ENCODE measurements around the gene RUNX2.
A peak's percentile ranks its signal among the peaks of the same experiment; 100 is the strongest.

- TF ChIP-seq BHLHE40 (IDR thresholded peaks at IDR 0.05; ENCODE audit: borderline replicate concordance in 1 of 2, low read depth in 2 of 2, low read length in 1 of 2) (peak; percentile 38 to 50; a peak in 1 of 4 replicates), SREBF1 (IDR thresholded peaks at IDR 0.05; ENCODE audit: low read length) (no peak), EZH2 (IDR thresholded peaks at IDR 0.05; ENCODE audit: borderline replicate concordance, control insufficient read depth, low read depth, low read length) (no peak), HDAC2 (IDR thresholded peaks at IDR 0.05) (no peak), MAX (IDR thresholded peaks at IDR 0.05; ENCODE audit: low read depth, low read length) (peak; percentile 67), ATF3 (IDR thresholded peaks at IDR 0.05; ENCODE audit: borderline replicate concordance, extremely low read depth, low read depth, low read length) (no peak), KDM1A (IDR thresholded peaks at IDR 0.05; ENCODE audit: borderline replicate concordance) (no peak), WRNIP1 (IDR thresholded peaks at IDR 0.05; ENCODE audit: borderline replicate concordance, low read depth, low read length) (0 out of 2 replicates have a peak, but pooled peaks have one; percentile 55), EP300 (IDR thresholded peaks at IDR 0.05; ENCODE audit: borderline replicate concordance in 1 of 2, control insufficient read depth in 1 of 2, low read depth in 2 of 2, low read length in 2 of 2) (0 out of 4 replicates have a peak, but pooled peaks of 1 of the 2 experiments have one; percentile 7)
- TF ChIP-seq, protein P1, sequence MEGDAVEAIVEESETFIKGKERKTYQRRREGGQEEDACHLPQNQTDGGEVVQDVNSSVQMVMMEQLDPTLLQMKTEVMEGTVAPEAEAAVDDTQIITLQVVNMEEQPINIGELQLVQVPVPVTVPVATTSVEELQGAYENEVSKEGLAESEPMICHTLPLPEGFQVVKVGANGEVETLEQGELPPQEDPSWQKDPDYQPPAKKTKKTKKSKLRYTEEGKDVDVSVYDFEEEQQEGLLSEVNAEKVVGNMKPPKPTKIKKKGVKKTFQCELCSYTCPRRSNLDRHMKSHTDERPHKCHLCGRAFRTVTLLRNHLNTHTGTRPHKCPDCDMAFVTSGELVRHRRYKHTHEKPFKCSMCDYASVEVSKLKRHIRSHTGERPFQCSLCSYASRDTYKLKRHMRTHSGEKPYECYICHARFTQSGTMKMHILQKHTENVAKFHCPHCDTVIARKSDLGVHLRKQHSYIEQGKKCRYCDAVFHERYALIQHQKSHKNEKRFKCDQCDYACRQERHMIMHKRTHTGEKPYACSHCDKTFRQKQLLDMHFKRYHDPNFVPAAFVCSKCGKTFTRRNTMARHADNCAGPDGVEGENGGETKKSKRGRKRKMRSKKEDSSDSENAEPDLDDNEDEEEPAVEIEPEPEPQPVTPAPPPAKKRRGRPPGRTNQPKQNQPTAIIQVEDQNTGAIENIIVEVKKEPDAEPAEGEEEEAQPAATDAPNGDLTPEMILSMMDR (IDR thresholded peaks at IDR 0.05 in 2 of 3, conservative IDR thresholded peaks at IDR 0.05 in 1 of 3; ENCODE audit: control insufficient read depth in 2 of 3, extremely low read depth in 1 of 3, insufficient read depth in 1 of 3, low read depth in 3 of 3, low read length in 3 of 3), result peak in 1 of 3 experiments; percentile 27; a peak in 1 of 6 replicates
Measured at GRCh38 chr6:45377554-45378333, 49.6 kb downstream of the RUNX2 start, which contains the start of gene SUPT3H.
